ENCODE results near the gene TUBA4A. TPM values are rescaled to one million over a fixed set of nuclear protein-coding genes. Genes with fewer than 3 reads are reported as not detected.
A peak's percentile ranks its signal among the peaks of the same experiment; 100 is the strongest.

Gene TUBA4A
- total and polyA plus RNA-seq, 2 of the 4 experiments (the other 2 are of a cell fraction) = 21.9 to 35.6 TPM

DNA sequence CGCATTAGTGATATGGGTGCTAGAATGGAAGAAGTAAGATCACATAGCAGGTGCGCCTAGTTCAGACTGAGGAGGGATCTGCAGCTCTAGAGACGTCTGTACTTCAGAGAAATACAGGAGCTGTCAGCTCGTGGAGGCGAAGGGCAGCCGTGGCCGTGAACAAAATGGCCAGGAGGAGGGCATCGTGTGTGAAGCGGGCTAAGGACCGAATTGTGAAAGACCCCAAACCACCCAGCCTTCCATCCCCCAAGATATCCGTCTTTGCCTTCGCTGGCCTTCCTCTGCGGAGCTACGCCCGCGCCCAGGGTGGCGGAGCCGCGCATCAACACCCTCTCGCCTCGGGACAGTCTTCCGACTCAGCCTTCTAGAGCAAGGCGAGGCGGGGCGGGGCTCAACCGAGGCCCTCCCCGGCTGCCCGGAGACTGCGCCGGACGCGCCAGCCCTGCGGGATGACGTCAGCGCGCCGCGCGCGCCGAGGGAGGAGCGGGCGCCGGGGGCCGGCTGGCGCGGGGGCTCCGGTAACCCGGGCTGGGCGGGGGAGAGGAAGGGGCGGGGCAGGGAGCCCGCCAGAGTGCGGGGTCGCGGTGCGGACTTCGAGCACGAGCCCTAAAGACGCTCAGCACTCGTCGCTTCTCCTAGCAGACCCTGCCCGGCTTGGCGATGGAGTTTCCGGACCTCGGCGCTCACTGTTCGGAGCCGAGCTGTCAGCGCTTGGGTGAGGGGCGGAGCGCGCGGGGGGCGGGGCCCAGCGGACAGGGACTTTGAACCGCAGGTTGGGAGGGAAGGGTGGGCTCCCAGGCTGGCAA, 47.2 kb downstream of the TUBA4A start, which contains the start of gene ZFAND2B:
Gene ZFAND2B (plus strand): TSS at position 455 of the 806 bp plus-strand sequence. CDS start 206 bp downstream, at position 661.
- WGBS, 2 experiments (ENCODE audit: extremely low coverage in 2 of 2, insufficient read length in 1 of 2) = 7% methylated on average over 3 of the region's 76 CpGs; no CpG with 5 or more reads in 1 of the 2 experiments
- peaks cover 16% of the 10 kb centered on the region for H3K4me1 ChIP-seq (ENCODE audit: control insufficient read depth, insufficient read depth, low read length)
- H4K20me1 ChIP-seq (ENCODE audit: insufficient read depth, low read length) = peaks cover 9% of the 10 kb centered on the region; the same call in 1 of the 2 replicates
- no peaks in the 10 kb centered on the region for H3K9me3 ChIP-seq (ENCODE audit: control insufficient read depth, insufficient read depth, low read length)
- H3K4ac ChIP-seq (ENCODE audit: low read depth, low read length) = peak within 1 kb of the TSS; percentile 94
- dilution Hi-C loops (cut with HindIII; ENCODE audit: low sequenced_read_pairs, unreplicated experiment) = no loop called here
- intact Hi-C loops (cut with micrococcal nuclease) = loop anchor here (1.0 to 2.0 kb wide), 2 partner anchors 30 to 46 kb away; partner anchors contain the start of genes CNPPD1 and NHEJ1
- H2BK15ac ChIP-seq (ENCODE audit: low read depth, low read length) = peak within 1 kb of the TSS; percentile 66; the same call in 1 of the 3 replicates
- peaks cover 5 to 19% of the 10 kb centered on the region in 2 experiments; a peak in 3 of 4 replicates for H3K79me1 ChIP-seq (ENCODE audit: low read depth in 1 of 2, low read length in 2 of 2)
- peak within 1 kb of the TSS; percentile 99 for H3K4me2 ChIP-seq (ENCODE audit: low read depth, low read length)
- H2AFZ ChIP-seq (replicated peaks; ENCODE audit: low read length, poor library complexity) = peak within 1 kb of the TSS; percentile 98
- ATAC-seq (ENCODE audit: low read depth) = peak; percentile 96
- peak within 1 kb of the TSS; percentile 88 for H3K18ac ChIP-seq (ENCODE audit: low read depth, low read length)
- peak within 1 kb of the TSS; percentile 96 for H3K27ac ChIP-seq (ENCODE audit: insufficient read depth, low read length)
- peak within 1 kb of the TSS; percentile 96 for H3K14ac ChIP-seq (replicated peaks; ENCODE audit: low read depth, low read length)
- POLR2A ChIA-PET (ENCODE audit: unreplicated experiment) = interaction anchor here (0.6 to 0.7 kb wide), 4 partner anchors 11 to 1052 kb away, joined by 3 to 5 read pairs (median 4); partner anchors contain the start of gene CNPPD1
- BruUV-seq (replicated peaks) = no TSS peak
- peak within 1 kb of the TSS; percentile 66; the same call in 1 of the 2 replicates for H2BK20ac ChIP-seq (ENCODE audit: low read depth, low read length)
- H4K91ac ChIP-seq (ENCODE audit: insufficient read depth, low read depth, low read length) = peak within 1 kb of the TSS; percentile 90
- DNase-seq = peak; percentile 88
- H2AK9ac ChIP-seq (replicated peaks; ENCODE audit: low read depth, low read length, poor library complexity) = peak within 1 kb of the TSS; percentile 95
- H3K27me3 ChIP-seq (ENCODE audit: control insufficient read depth, insufficient read depth, low read length) = no peaks in the 10 kb centered on the region
- peak within 1 kb of the TSS; percentile 84 for H3K4me3 ChIP-seq (ENCODE audit: insufficient read depth, low read depth, low read length)
- peaks cover 25% of the 10 kb centered on the region for H3K36me3 ChIP-seq (ENCODE audit: control insufficient read depth, insufficient read depth, low read length)
- peaks cover 8% of the 10 kb centered on the region; the same call in 1 of the 2 replicates for H3K9me1 ChIP-seq (ENCODE audit: insufficient read depth, low read length)
- peak within 1 kb of the TSS; percentile 78 for H4K5ac ChIP-seq (ENCODE audit: low read depth, low read length)
- CTCF ChIA-PET = interaction anchor here (0.6 to 1.1 kb wide), 4 partner anchors 12 to 71 kb away, joined by 3 read pairs; partner anchors contain the start of gene ABCB6
- H4K8ac ChIP-seq (ENCODE audit: low read depth in 2 of 2, low read length in 2 of 2) = peak within 1 kb of the TSS; percentile 51 to 92
- H3K23ac ChIP-seq (ENCODE audit: low read depth, low read length) = peak within 1 kb of the TSS; percentile 94
- H2BK120ac ChIP-seq (ENCODE audit: low read depth, low read length) = peak within 1 kb of the TSS; percentile 90
- in situ Hi-C loops (cut with MboI; ENCODE audit: low sequenced_read_pairs) = loop anchor here (5.0 kb wide), 1 partner anchor 34 kb away; the partner anchor contains the start of gene SLC23A3
- H2AK5ac ChIP-seq (ENCODE audit: low read depth, low read length) = peak within 1 kb of the TSS; percentile 84
- peak within 1 kb of the TSS; percentile 75 for H3K56ac ChIP-seq (ENCODE audit: extremely low read depth, insufficient read depth, low read length)
- H3K9ac ChIP-seq (ENCODE audit: low read depth, low read length) = peak within 1 kb of the TSS; percentile 93
- H2BK5ac ChIP-seq (ENCODE audit: low read depth, low read length, poor library complexity, severe bottlenecking) = peak within 1 kb of the TSS; percentile 97
- TF ChIP-seq, protein P1, sequence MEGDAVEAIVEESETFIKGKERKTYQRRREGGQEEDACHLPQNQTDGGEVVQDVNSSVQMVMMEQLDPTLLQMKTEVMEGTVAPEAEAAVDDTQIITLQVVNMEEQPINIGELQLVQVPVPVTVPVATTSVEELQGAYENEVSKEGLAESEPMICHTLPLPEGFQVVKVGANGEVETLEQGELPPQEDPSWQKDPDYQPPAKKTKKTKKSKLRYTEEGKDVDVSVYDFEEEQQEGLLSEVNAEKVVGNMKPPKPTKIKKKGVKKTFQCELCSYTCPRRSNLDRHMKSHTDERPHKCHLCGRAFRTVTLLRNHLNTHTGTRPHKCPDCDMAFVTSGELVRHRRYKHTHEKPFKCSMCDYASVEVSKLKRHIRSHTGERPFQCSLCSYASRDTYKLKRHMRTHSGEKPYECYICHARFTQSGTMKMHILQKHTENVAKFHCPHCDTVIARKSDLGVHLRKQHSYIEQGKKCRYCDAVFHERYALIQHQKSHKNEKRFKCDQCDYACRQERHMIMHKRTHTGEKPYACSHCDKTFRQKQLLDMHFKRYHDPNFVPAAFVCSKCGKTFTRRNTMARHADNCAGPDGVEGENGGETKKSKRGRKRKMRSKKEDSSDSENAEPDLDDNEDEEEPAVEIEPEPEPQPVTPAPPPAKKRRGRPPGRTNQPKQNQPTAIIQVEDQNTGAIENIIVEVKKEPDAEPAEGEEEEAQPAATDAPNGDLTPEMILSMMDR (conservative IDR thresholded peaks at IDR 0.05; ENCODE audit: low read depth, low read length) = no peak
- TF ChIP-seq MAFK (IDR thresholded peaks at IDR 0.05; ENCODE audit: low read depth, low read length) (no peak), FOS (IDR thresholded peaks at IDR 0.05; ENCODE audit: low read depth, low read length) (peak; percentile 6; the same call in 1 of the 2 replicates), CHD1 (IDR thresholded peaks at IDR 0.05; ENCODE audit: low read depth, low read length) (no peak), RCOR1 (IDR thresholded peaks at IDR 0.05; ENCODE audit: insufficient replicate concordance, low read length) (no peak), NFE2L2 (IDR thresholded peaks at IDR 0.05; ENCODE audit: low read depth, low read length) (no peak), SMC3 (IDR thresholded peaks at IDR 0.05; ENCODE audit: low read depth, low read length) (no peak), POLR2A (IDR thresholded peaks at IDR 0.05; ENCODE audit: low read depth, low read length) (peak; percentile 88), MXI1 (IDR thresholded peaks at IDR 0.05; ENCODE audit: borderline replicate concordance, low read depth, low read length) (0 out of 2 replicates have a peak, but pooled peaks have one; percentile 11), BHLHE40 (IDR thresholded peaks at IDR 0.05; ENCODE audit: low read depth, low read length) (no peak), RFX5 (IDR thresholded peaks at IDR 0.05; ENCODE audit: low read depth, low read length) (no peak), RAD21 (IDR thresholded peaks at IDR 0.05; ENCODE audit: low read length) (no peak; the same call in 1 of the 2 replicates), CEBPB (IDR thresholded peaks at IDR 0.05; ENCODE audit: low read depth, low read length) (0 out of 2 replicates have a peak, but pooled peaks have one; percentile 22), MAZ (IDR thresholded peaks at IDR 0.05; ENCODE audit: borderline replicate concordance, low read depth, low read length) (peak; percentile 97)
- TF ChIP-seq, protein P2, sequence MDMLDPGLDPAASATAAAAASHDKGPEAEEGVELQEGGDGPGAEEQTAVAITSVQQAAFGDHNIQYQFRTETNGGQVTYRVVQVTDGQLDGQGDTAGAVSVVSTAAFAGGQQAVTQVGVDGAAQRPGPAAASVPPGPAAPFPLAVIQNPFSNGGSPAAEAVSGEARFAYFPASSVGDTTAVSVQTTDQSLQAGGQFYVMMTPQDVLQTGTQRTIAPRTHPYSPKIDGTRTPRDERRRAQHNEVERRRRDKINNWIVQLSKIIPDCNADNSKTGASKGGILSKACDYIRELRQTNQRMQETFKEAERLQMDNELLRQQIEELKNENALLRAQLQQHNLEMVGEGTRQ (IDR thresholded peaks at IDR 0.05; ENCODE audit: low read depth, low read length) = no peak

All from IMR-90 (cell line).